Gastroesophageal sphincter (tissue), 4 donors: ENCODE measurements around the gene MTMR12. TPM values are rescaled to one million over a fixed set of nuclear protein-coding genes. Genes with fewer than 3 reads are reported as not detected.

Source experiments
- ATAC-seq: fragments of 150-250 bp; one replicate; pipeline ENCODE4 v1.9.1; 2016; ENCODE audit warnings: mild to moderate bottlenecking, moderate library complexity
- H3K27ac ChIP-seq, 4 donors: fragments of 200-600 bp; sonication (generic) in 3 of 4; 1 replicate in 3 of 4; 2 replicates in 1 of 4; pipeline ENCODE4 v1.5.1; 2016 to 2019
- H3K27me3 ChIP-seq: fragments of 200-600 bp; sonication (generic); one replicate; pipeline ENCODE4 v1.5.1; 2019
- H3K36me3 ChIP-seq, 2 donors: fragments of 200-600 bp; sonication (generic); one replicate each; pipeline ENCODE4 v1.5.1; 2019; ENCODE audit warnings: control low read depth in 1 of 2
- H3K4me1 ChIP-seq, 3 donors: fragments of 200-600 bp; sonication (generic); 1 replicate in 2 of 3; 2 replicates in 1 of 3; pipeline ENCODE4 v1.5.1; 2016 to 2019; ENCODE audit warnings: control low read depth in 2 of 3
- H3K4me3 ChIP-seq, 2 donors: fragments of 200-600 bp; sonication (generic); one replicate each; pipeline ENCODE4 v1.5.1; 2019; ENCODE audit warnings: mild to moderate bottlenecking in 1 of 2, moderate library complexity in 1 of 2
- H3K9me3 ChIP-seq, 3 donors: fragments of 200-600 bp; sonication (generic); one replicate each; pipeline ENCODE4 v1.5.1; 2017 to 2019; ENCODE audit warnings: control low read depth in 2 of 3
- CTCF ChIP-seq, 4 experiments: fragments of 200-600 bp in 2 of 4; fragments of 450-650 bp in 2 of 4; sonication (generic) in 1 of 4; IDR thresholded peaks; one replicate each; pipeline ENCODE4 v1.5.1; 2017 to 2019; ENCODE audit warnings: antibody characterized with exemption in 4 of 4, mild to moderate bottlenecking in 2 of 4, moderate library complexity in 2 of 4
- EP300 ChIP-seq: sonication (generic); formaldehyde crosslinking; IDR thresholded peaks from one replicate; pipeline ENCODE4 v1.6.1; 2017; ENCODE audit warnings: antibody characterized with exemption, mild to moderate bottlenecking
- POLR2A ChIP-seq, 2 donors: fragments of 450-650 bp; IDR thresholded peaks; one replicate each; pipeline ENCODE4 v1.6.1; 2017; ENCODE audit warnings: antibody characterized with exemption in 2 of 2, mild to moderate bottlenecking in 2 of 2, moderate library complexity in 1 of 2
- POLR2AphosphoS5 ChIP-seq: sonication (generic); formaldehyde crosslinking; IDR thresholded peaks from one replicate; pipeline ENCODE4 v1.6.1; 2017; ENCODE audit warnings: antibody characterized with exemption
- WGBS, 2 donors: methylation state at CpG; one replicate each; pipeline ENCODE4 v1.1.5; 2018; ENCODE audit warnings: low coverage in 1 of 2; 5-methylcytosine and 5-hydroxymethylcytosine counted together
- total RNA-seq, 4 donors: library from RNA; depleted of rRNA; stranded (reverse); fragments of >200 nt; gene quantifications; one replicate each; pipeline ENCODE4 v1.1.0, GENCODE V29; 2016

The MTMR12 gene
- total RNA-seq, 4 donors from 2014 or later = 44.2 to 98.9 (median 68.5) TPM

GRCh38 chr5:32342656-32343055, 29.9 kb upstream of the MTMR12 start:
- Histone ChIP-seq H3K27ac (no peak overlapping the region), H3K36me3 (no peaks in the 10 kb centered on the region), H3K9me3 (peaks cover 0 to 11% (median 0%) of the 10 kb centered on the region in 3 donors), H3K27me3 (no peaks in the 10 kb centered on the region), H3K4me3 (no peak overlapping the region), H3K4me1 (no peaks in the 10 kb centered on the region)
- 48 to 61% methylated on average over 4 of the region's 4 CpGs for WGBS, 2 donors
- ATAC-seq = no peak
- TF ChIP-seq POLR2AphosphoS5 = no peak
- TF ChIP-seq EP300 = no peak
- TF ChIP-seq POLR2A (IDR thresholded peaks at IDR 0.05) = no peak
- TF ChIP-seq CTCF (IDR thresholded peaks at IDR 0.05) = no peak

- no peak overlapping the region for H3K27ac ChIP-seq
- no peaks in the 10 kb centered on the region for H3K36me3 ChIP-seq
- H3K4me1 ChIP-seq = no peaks in the 10 kb centered on the region
- peaks cover 0 to 11% (median 0%) of the 10 kb centered on the region in 3 donors for H3K9me3 ChIP-seq
- no peak overlapping the region for H3K4me3 ChIP-seq
- TF ChIP-seq POLR2AphosphoS5 (no peak), POLR2A (IDR thresholded peaks at IDR 0.05) (no peak), CTCF (IDR thresholded peaks at IDR 0.05) (no peak)
- 60 to 71% methylated on average over 4 of the region's 4 CpGs for WGBS, 2 donors
- no peak for ATAC-seq
- no peaks in the 10 kb centered on the region for H3K27me3 ChIP-seq
These were observed 27.1 kb upstream of the MTMR12 start for GRCh38 chr5:32339878-32340277.

GRCh38 chr5:32339198-32339597, 26.5 kb upstream of the MTMR12 start:
- H3K27me3 ChIP-seq = no peaks in the 10 kb centered on the region
- 78% methylated on average over 2 of the region's 2 CpGs for WGBS, 2 donors
- ATAC-seq = no peak
- H3K4me3 ChIP-seq = no peak overlapping the region
- no peak for TF ChIP-seq POLR2A (IDR thresholded peaks at IDR 0.05)
- no peak for TF ChIP-seq POLR2AphosphoS5
- no peak for TF ChIP-seq CTCF (IDR thresholded peaks at IDR 0.05)
- no peak for TF ChIP-seq EP300
- H3K4me1 ChIP-seq = no peaks in the 10 kb centered on the region
- no peaks in the 10 kb centered on the region for H3K36me3 ChIP-seq
- no peak overlapping the region for H3K27ac ChIP-seq
- H3K9me3 ChIP-seq = peaks cover 0 to 11% (median 0%) of the 10 kb centered on the region in 3 donors

GRCh38 chr5:32332966-32333365, 20.2 kb upstream of the MTMR12 start:
- H3K27me3 ChIP-seq = no peaks in the 10 kb centered on the region
- WGBS, 2 donors = 85 to 94% methylated on average over 4 to 10 of the region's 10 CpGs
- TF ChIP-seq POLR2A (IDR thresholded peaks at IDR 0.05) = no peak
- no peak for TF ChIP-seq EP300
- no peak for TF ChIP-seq CTCF (IDR thresholded peaks at IDR 0.05)
- H3K27ac ChIP-seq = no peak overlapping the region
- no peaks in the 10 kb centered on the region for H3K36me3 ChIP-seq
- H3K4me1 ChIP-seq = peaks cover 0 to 19% (median 0%) of the 10 kb centered on the region in 3 donors
- H3K9me3 ChIP-seq = no peaks in the 10 kb centered on the region
- H3K4me3 ChIP-seq = no peak overlapping the region
- ATAC-seq = no peak

- TF ChIP-seq POLR2A (IDR thresholded peaks at IDR 0.05) (no peak), EP300 (no peak), POLR2AphosphoS5 (no peak), CTCF (IDR thresholded peaks at IDR 0.05) (no peak)
- no peak for ATAC-seq
- H3K36me3 ChIP-seq = no peaks in the 10 kb centered on the region
- peaks cover 0 to 19% (median 0%) of the 10 kb centered on the region in 3 donors for H3K4me1 ChIP-seq
- H3K27me3 ChIP-seq = no peaks in the 10 kb centered on the region
- no peak overlapping the region for H3K27ac ChIP-seq
- 75 to 100% methylated on average over 1 of the region's 1 CpG for WGBS, 2 donors
- H3K4me3 ChIP-seq = no peak overlapping the region
- H3K9me3 ChIP-seq = no peaks in the 10 kb centered on the region
These were observed 19.6 kb upstream of the MTMR12 start for GRCh38 chr5:32332361-32332760.
